Ishikawa (cell line): Measurements from ENCODE around the gene OVOL2.

Source experiments
- CEBPB ChIP-seq: IDR thresholded peaks from 2 replicates; pipeline ENCODE4 v1.6.1; 2012
- REST ChIP-seq: IDR thresholded peaks from 2 replicates; pipeline ENCODE4 v1.6.1; 2012; ENCODE audit warnings: low read depth, mild to moderate bottlenecking

GRCh38 chr20:17992224-17992637 is 65.5 kb downstream of the OVOL2 start:
- TF ChIP-seq CEBPB (no peak), REST (no peak)
